ENCODE measurements around the gene IFFO2. TPM values are rescaled to one million over a fixed set of nuclear protein-coding genes. Genes with fewer than 3 reads are reported as not detected.

The IFFO2 gene
- total and polyA plus RNA-seq, 2 of the 13 experiments (the other 11 are each of a cell fraction or from before 2014, with no cell fraction given): 7.3 to 16.7 TPM

DNA sequence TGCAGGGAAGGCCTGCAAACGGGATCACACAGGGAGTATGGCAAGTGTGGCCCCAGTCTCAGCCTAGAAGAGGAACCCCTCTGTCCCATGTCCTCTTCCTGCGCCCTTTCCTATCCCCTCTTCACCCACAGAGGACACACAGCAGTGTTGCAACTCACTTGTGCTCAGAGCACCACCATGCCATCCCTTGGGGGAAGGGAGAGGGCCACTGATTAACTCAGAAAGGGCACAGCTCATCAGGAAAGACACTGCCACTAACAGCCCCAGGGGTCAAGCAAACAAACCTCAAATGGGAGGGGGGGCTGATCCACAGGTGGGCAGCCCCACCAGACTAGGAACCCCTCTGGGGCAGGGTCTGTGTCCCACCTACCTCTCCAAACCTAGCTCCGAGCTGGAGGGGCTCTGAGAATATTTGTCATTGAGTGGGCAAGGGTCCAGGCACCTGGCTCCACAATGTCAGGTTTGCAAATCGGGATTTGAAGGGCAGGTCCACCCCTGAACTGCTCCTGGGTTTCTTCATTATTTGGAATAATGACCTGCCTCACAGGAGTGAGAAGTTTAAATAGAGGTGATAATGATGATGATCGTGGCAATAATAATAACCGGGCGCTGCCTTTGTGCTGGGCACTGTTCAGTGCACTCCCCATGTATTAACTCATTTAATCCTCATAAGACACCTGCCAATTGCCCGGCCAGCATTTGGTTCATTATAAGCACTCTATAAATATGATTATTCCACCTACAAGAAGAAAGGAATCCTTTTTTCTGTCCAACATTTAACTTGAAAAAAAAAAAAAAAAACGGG is 55.1 kb downstream of the IFFO2 start (continued):
- TF ChIP-seq ZKSCAN5 (CRISPR knock-in tag; IDR thresholded peaks at IDR 0.05): no peak
- TF ChIP-seq ZNF180 (CRISPR knock-in tag; IDR thresholded peaks at IDR 0.05; ENCODE audit: borderline replicate concordance, low read depth): no peak
- TF ChIP-seq ATAD3A (CRISPR knock-in tag; IDR thresholded peaks at IDR 0.05): no peak
- TF ChIP-seq FOSL2 (CRISPR knock-in tag; IDR thresholded peaks at IDR 0.05): peak; percentile 79
- TF ChIP-seq, protein P1, sequence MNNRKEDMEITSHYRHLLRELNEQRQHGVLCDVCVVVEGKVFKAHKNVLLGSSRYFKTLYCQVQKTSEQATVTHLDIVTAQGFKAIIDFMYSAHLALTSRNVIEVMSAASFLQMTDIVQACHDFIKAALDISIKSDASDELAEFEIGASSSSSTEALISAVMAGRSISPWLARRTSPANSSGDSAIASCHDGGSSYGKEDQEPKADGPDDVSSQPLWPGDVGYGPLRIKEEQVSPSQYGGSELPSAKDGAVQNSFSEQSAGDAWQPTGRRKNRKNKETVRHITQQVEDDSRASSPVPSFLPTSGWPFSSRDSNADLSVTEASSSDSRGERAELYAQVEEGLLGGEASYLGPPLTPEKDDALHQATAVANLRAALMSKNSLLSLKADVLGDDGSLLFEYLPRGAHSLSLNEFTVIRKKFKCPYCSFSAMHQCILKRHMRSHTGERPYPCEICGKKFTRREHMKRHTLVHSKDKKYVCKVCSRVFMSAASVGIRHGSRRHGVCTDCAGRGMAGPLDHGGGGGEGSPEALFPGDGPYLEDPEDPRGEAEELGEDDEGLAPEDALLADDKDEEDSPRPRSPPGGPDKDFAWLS (CRISPR knock-in tag; IDR thresholded peaks at IDR 0.05; ENCODE audit: borderline replicate concordance): no peak
- TF ChIP-seq GLMP (CRISPR knock-in tag; IDR thresholded peaks at IDR 0.05; ENCODE audit: borderline replicate concordance): no peak
- TF ChIP-seq, protein P2, sequence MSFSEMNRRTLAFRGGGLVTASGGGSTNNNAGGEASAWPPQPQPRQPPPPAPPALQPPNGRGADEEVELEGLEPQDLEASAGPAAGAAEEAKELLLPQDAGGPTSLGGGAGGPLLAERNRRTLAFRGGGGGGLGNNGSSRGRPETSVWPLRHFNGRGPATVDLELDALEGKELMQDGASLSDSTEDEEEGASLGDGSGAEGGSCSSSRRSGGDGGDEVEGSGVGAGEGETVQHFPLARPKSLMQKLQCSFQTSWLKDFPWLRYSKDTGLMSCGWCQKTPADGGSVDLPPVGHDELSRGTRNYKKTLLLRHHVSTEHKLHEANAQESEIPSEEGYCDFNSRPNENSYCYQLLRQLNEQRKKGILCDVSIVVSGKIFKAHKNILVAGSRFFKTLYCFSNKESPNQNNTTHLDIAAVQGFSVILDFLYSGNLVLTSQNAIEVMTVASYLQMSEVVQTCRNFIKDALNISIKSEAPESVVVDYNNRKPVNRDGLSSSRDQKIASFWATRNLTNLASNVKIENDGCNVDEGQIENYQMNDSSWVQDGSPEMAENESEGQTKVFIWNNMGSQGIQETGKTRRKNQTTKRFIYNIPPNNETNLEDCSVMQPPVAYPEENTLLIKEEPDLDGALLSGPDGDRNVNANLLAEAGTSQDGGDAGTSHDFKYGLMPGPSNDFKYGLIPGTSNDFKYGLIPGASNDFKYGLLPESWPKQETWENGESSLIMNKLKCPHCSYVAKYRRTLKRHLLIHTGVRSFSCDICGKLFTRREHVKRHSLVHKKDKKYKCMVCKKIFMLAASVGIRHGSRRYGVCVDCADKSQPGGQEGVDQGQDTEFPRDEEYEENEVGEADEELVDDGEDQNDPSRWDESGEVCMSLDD (CRISPR knock-in tag; IDR thresholded peaks at IDR 0.05; ENCODE audit: borderline replicate concordance): peak; percentile 72; the same call in 1 of the 2 replicates
- TF ChIP-seq HES4 (CRISPR knock-in tag; IDR thresholded peaks at IDR 0.05; ENCODE audit: borderline replicate concordance): no peak
- peak; percentile 63 for TF ChIP-seq MTA1 (CRISPR knock-in tag; IDR thresholded peaks at IDR 0.05; ENCODE audit: borderline replicate concordance)
- TF ChIP-seq HNF4G (IDR thresholded peaks at IDR 0.05; ENCODE audit: borderline replicate concordance, low read depth, low read length): peak; percentile 53
- TF ChIP-seq HNF4G (CRISPR knock-in tag; IDR thresholded peaks at IDR 0.05; ENCODE audit: borderline replicate concordance, low read depth): no peak; the same call in 1 of the 2 replicates
- TF ChIP-seq, protein P3, sequence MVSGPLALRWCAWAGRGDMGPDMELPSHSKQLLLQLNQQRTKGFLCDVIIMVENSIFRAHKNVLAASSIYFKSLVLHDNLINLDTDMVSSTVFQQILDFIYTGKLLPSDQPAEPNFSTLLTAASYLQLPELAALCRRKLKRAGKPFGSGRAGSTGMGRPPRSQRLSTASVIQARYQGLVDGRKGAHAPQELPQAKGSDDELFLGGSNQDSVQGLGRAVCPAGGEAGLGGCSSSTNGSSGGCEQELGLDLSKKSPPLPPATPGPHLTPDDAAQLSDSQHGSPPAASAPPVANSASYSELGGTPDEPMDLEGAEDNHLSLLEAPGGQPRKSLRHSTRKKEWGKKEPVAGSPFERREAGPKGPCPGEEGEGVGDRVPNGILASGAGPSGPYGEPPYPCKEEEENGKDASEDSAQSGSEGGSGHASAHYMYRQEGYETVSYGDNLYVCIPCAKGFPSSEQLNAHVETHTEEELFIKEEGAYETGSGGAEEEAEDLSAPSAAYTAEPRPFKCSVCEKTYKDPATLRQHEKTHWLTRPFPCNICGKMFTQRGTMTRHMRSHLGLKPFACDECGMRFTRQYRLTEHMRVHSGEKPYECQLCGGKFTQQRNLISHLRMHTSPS (CRISPR knock-in tag; IDR thresholded peaks at IDR 0.05; ENCODE audit: low read depth): peak; percentile 96
- peak; percentile 97 for TF ChIP-seq MIXL1 (CRISPR knock-in tag; IDR thresholded peaks at IDR 0.05)
- TF ChIP-seq SAP130 (CRISPR knock-in tag; IDR thresholded peaks at IDR 0.05; ENCODE audit: low read depth): peak; percentile 97
- TF ChIP-seq ZNF451 (CRISPR knock-in tag; IDR thresholded peaks at IDR 0.05): no peak
- no peak for TF ChIP-seq MAFF (IDR thresholded peaks at IDR 0.05; ENCODE audit: low read depth, low read length)
- TF ChIP-seq ZNF556 (CRISPR knock-in tag; IDR thresholded peaks at IDR 0.05; ENCODE audit: borderline replicate concordance): no peak; the same call in 1 of the 2 replicates
- TF ChIP-seq ZNF589 (CRISPR knock-in tag; conservative IDR thresholded peaks at IDR 0.05): no peak
- no peak for TF ChIP-seq RBFOX2 (IDR thresholded peaks at IDR 0.05; ENCODE audit: low read depth, low read length)
- no peak for TF ChIP-seq ZNF326 (CRISPR knock-in tag; IDR thresholded peaks at IDR 0.05; ENCODE audit: borderline replicate concordance)
- peak; percentile 38; the same call in 1 of the 2 replicates for TF ChIP-seq POGZ (CRISPR knock-in tag; IDR thresholded peaks at IDR 0.05)
- no peak for TF ChIP-seq ZNF562 (CRISPR knock-in tag; IDR thresholded peaks at IDR 0.05; ENCODE audit: borderline replicate concordance)
- TF ChIP-seq ZNF766 (CRISPR knock-in tag; IDR thresholded peaks at IDR 0.05; ENCODE audit: borderline replicate concordance): no peak
